ENCODE data around the gene SLF2.
A peak's percentile ranks its signal among the peaks of the same experiment; 100 is the strongest.

SLF2 gene

DNA sequence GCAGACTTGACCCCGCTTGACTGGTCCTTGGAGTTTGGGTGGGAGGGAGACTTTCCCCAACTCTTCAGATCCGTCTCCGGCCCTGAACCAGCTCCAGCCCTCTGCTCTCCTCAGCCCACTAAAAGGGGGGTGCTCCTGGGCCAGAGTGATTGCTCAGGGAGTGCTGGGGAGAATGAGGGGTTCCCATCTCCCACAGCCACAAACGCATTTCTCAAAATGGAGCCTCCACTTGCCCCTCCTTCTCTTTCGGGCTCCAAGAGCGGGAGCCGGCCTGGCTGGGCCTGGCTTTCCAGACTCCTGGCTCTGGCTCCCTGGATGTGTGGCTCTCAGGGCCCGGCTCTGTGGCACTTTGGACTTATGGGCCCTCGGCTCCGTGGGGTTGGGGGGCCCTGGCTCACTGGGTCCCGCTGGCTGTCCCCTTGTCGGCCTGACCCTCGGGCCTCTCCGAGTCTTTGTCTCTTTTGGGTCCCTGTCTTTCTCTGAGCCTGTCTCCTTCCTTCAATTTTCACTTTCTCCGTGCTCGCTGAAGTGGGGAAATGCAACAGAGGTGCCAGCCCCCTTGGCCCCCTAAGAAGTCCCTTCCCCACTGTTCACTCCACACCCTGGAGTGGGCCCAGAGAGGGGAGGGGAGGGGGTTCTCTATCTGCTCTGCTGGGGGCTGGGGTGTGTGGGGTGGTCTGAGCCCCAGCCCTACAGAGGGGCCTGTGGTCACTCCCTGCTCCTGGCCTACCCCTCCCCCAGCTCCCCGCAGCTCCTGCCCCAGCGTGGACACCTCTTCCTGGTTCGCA lies 87.6 kb downstream of the SLF2 start:
- DNase-seq (ENCODE audit: low read depth in 2 of 2), result no peak

DNA sequence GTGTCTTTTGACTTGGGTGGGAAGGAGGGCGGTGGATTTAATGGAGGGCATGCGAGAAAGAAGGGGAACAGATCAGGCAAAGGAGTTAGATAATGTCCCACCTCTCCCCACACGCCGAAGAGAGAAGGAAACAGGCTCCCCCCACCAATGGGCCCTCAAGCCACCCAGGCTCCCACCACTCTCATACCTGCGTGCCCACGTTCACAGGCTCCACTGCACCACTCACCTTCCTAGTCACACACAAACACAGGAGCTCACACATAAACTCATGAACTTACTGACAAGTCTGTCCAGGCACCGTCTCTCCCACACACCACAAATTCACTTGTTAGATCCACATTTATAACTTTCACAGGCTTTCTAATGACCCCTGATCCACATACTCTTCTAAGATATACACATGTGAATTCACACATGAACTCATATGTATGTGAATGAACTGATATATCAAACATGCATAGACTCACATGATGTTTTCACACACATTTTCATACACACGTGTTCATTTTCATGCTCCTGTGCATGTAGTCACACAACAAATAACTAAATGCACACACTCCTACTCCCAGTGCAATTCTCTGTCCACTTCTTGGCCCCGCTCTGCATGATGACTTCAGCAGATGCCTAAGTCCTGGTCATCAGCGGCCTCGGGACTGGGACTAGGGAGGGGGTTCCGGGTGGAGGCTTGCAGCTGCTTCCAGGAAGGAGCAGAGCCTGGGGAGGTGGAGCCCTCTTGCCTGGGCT lies 88.3 kb downstream of the SLF2 start:
- DNase-seq (ENCODE audit: low read depth in 2 of 2), result no peak

DNA sequence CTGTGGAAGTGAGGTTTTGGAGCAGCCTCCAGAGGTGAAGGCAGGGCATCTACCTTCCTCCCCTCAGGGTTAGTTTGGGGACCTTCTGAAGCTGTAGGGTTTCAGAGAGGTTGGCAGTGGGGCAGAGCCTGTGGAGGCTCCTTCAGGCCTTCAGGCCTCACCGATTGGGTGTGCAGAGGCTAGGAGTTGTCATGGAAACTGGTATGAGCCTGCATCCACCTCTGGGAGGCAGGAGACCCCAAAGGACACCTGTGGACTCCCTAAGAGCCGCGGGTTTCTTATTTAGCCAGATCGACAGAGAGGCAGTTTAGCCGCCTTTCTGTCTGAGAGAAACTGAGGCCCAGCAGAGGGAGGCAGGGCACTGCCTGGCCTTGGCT lies 88.9 kb downstream of the SLF2 start:
- no peak for DNase-seq (ENCODE audit: low read depth in 2 of 2)

DNA sequence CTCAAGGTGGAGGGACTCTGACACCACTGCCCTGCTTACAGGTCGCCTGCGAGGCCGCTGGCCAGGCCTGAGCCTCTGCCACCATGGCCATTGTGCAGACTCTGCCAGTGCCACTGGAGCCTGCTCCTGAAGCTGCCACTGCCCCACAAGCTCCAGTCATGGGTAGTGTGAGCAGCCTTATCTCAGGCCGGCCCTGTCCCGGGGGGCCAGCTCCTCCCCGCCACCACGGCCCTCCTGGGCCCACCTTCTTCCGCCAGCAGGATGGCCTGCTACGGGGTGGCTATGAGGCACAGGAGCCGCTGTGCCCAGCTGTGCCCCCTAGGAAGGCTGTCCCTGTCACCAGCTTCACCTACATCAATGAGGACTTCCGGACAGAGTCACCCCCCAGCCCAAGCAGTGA lies 89.7 kb downstream of the SLF2 start:
- DNase-seq (ENCODE audit: low read depth in 2 of 2), result no peak

DNA sequence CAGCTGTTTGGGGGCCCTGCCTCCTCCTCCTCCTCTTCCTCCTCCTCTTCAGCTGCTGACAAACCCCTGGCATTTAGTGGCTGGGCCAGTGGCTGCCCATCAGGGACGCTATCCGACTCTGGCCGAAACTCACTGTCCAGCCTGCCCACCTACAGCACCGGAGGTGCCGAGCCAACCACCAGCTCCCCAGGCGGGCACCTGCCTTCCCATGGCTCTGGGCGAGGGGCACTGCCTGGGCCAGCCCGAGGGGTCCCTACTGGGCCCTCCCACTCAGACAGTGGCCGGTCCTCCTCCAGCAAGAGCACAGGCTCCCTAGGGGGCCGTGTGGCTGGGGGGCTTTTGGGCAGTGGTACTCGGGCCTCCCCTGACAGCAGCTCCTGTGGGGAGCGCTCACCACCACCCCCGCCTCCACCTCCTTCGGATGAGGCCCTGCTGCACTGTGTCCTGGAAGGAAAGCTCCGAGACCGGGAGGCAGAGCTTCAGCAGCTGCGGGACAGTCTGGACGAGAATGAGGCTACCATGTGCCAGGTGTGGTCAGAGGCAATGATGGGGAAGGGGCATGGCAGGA lies 91.0 kb downstream of the SLF2 start:
- DNase-seq (ENCODE audit: low read depth in 2 of 2), result no peak

DNA sequence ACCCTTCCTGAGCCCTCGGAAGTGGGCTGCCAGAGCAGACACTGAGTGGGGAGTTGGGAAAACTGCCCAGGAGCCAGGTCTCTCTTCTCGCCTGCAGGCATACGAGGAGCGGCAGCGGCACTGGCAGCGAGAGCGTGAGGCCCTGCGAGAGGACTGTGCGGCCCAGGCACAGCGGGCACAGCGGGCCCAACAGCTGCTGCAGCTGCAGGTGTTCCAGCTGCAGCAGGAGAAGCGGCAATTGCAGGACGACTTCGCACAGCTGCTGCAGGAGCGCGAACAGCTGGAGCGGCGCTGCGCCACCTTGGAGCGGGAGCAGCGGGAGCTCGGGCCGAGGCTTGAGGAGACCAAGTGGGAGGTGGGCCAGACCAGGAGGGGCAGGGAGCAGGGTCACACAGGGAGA lies 92.6 kb downstream of the SLF2 start:
- DNase-seq (ENCODE audit: low read depth in 2 of 2), result no peak

DNA sequence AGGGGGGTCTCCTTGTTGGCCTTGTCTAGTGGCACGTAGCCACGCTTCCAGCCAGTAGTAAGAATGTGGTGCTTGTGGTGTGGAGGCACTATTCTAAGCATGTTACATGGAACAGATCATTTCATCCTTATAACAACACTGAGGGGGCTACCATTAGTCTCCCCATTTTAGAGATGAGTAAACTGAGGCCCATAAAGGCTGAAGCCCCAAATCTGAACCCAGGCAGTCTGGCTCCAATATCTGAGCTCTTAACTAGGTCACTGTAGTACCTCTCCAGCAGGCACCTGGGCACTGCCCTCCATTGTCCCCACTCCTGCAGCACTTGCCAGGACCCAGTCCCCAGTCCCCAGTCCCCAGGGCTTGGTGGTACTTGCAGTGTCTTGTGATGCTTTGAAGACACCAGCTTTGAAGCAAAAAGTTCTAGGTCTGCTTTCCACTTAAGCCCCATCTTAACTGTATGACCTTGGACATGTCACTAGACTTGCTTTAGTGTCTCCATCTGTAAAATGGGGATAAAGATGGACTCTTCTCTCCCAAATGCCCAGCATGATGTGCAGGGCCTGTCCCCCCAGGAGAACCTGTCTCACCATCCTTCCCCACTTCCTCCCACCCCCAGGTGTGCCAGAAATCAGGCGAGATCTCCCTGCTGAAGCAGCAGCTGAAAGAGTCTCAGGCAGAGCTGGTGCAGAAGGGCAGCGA lies 93.3 kb downstream of the SLF2 start:
- no peak for DNase-seq (ENCODE audit: low read depth in 2 of 2)

DNA sequence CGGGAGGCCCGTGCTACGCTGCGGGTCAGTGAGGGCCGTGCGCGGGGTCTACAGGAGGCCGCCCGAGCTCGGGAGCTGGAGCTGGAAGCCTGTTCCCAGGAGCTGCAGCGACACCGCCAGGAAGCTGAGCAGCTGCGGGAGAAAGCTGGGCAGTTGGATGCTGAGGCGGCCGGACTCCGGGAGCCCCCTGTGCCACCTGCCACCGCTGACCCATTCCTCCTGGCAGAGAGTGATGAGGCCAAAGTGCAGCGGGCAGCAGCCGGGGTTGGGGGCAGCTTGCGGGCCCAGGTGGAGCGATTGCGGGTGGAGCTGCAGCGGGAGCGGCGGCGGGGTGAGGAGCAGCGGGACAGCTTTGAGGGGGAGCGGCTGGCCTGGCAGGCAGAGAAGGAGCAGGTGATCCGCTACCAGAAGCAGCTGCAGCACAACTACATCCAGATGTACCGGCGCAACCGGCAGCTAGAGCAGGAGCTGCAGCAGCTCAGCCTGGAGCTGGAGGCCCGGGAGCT lies 93.9 kb downstream of the SLF2 start:
- DNase-seq (ENCODE audit: low read depth in 2 of 2), result no peak

DNA sequence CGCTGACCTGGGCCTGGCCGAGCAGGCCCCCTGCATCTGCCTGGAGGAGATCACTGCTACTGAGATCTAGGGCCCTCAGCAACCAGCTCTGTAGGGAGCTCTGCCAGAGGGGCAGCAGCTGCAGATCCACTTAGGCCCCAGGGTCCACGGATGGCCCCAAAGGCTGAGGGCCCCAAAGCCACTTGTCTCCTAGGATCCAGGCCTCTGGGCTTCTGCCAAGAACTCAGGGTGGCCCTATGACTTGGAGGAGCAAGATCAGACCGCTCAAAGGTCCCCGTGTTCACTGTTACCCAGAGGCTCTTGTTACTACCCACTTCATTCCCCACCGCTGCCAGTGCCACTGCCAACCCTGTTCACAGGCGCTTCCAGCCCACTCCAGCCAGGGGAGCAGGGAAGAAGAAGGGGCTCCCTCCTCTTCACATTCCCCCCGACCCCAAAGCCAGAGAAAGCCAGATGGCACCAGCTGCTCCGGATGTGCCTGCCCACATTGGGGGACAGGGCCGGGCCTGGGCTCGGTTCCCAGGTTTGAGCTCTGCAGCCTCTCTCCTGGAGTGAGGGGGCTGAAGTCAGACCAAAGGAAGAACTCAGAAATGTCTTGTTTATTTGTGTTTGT lies 94.4 kb downstream of the SLF2 start:
- DNase-seq (ENCODE audit: low read depth in 2 of 2), result no peak

DNA sequence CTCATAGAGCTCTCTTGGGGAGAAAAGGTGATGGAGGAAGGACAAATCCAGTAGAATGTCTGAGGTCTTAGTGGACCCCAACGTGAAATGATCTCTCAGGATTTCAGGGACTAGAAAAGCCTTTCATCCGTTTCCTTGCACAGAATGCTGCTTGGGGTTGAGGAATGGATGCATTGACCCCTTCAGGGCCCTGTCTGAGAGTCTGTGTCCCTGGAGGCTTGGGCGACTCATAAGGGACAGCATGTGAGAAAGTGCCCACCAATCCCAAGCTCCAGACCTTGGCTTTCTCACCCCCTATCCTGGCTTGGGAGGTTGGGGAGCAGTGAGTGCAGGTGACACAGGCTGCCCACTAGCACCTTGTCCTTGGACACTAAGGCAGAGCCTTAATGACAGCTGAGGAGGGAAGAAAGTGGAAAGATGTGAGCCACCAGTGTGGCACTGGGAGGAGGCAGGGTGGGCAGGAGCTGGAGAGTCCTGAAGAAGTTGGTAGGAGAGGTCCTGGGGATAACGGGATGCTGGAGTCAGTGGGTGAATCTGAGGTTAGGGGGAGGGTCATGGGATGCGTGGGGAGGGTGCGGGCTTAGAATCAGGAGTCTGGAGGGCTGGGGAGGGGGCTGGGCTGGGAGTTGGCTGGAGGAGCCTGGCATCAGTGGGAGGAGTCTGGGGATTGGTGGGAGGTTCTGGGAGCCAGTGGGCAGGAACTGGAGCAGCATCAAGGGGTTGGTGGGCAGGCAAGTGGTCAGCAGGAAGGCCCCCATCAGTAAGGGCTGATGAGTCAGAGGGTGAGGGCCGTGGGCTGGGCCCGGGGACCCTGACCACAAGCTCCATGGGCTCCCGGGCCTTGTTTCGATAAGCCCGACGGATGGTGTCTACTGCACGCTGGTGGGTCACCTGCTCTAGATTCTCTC lies 95.4 kb downstream of the SLF2 start:
- DNase-seq (ENCODE audit: low read depth in 2 of 2), result no peak

DNA sequence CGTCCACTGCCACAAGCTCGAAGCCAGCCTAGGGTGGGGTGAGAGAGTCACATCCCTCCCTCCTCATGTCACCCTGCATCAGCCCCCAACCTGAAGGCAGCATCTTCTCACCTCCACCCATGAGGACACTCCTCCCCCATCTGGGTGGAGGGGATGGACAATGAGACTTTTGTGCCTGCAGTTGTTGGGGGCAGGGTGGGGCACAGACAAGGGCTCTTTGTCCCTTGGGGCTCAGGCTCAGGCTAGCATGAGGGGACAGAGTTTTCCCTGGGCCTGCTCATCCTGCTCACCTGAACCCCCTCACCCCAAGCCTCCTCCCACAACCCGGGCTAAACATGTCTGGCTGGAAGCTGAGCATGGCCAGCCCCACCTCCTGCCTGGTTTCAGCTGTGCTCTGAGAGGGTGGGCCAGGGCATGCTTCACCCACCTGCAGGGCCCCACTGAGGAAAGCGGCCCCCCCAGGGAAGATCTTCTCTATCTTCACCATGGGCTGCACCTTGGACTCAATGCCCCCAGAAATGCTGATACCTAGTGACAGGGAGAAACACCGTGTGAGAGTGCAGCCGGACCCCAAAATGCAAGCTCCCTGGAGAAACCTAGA lies 96.2 kb downstream of the SLF2 start:
- no peak for DNase-seq (ENCODE audit: low read depth in 2 of 2)

DNA sequence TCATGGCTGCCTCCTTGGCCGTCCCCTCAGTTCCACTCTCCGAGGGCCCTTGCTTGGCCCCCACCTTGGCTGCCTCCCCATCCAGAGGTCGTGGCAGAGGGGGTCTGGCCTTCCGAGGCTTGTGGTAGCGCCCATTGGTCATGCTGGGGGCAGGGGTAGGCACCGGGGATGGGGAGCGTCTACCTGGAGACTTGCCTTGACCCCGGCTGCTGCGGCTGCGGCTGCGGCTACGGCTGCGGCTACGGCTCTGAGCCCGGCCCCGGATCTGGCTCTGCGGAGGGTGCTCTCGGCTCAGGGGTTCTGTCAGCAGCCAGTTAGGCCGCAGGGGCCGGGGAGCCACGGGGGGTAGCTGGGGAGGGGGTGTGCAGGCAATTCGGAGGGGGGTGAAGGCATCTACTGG lies 97.6 kb downstream of the SLF2 start:
- no peak for DNase-seq (ENCODE audit: low read depth in 2 of 2)

DNA sequence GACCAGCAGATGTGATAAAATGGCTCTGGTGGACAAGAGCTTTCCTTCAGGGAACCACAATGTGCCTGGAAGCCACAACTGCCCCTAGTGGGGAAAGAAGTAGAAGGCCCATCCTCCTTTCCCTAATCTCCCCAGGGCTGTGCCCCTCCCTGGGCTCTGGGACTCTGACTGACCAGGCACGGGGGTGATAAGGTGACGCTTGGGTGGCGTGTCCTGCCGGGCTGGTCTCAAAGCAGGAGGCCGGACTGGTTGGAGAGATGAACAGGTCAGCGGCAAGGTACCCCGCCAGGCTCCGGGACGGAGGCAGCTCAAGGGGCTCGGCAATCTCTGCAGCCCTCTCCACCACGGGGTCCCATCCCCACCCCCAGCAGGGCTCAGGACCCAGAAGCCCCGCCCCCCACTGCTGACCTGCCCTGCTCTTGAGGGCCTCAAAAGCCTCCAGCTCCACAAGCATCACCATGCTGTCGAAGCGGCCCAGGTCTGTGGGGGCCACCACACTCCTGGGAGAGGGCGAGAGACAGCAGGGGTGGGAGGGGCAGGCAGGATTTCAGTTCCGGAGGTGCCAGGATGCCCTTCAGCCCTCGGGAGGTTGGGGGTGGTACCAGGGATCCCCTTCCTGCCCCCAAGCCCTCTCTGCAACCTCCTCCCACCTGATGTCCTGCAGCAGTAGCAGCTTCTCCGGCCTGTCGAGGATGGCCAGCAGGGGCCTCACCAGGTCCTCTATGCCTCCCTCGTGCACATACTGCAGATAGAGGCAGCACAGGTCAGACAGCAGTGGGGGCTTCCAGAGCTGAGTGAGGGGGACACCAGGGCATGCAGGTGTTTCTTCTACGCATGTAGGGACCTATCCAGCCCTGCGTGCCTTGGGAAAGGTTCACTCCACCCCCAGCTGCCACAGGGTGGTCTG lies 99.0 kb downstream of the SLF2 start:
- DNase-seq (ENCODE audit: low read depth in 2 of 2), result no peak

DNA sequence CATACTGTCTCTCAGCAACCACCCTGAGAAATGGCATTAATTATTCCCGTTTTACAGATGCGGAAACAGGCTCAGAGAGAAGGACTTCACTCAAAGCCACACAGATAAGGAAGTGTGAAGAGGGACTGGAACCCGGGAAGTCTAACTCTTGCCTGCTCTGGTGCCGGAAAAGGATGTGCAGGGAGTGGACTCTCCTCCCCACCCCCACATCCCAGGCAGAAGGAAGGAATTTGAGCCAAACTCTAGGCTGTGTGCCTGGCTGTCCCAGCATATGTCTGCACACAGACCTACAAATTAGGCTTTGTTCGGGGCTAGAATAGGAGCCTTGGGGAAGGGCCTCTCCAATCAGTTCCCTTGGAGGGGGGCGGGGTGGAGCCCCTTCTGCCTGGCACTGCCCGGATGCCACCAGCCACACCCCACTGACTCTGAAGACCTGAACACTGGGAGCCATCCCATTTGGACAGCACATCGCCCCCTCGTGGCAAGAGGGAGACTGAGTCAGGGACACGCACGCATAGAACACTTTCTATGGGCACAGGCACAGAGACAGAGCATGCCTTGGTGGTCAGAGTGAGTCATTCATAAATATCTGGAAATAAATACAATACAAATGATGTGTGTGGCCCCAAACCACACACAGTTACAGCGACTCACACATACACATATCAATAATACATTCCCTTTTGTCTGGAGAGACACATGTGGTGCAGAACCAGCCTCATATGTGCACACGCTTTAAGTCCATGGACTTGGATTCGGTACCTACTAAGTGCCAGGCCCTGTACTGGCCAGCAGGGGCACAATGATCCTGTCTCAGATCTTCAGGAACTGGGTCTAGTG lies 100.0 kb downstream of the SLF2 start:
- peak; percentile 62 to 64 for DNase-seq (ENCODE audit: low read depth in 2 of 2)

DNA sequence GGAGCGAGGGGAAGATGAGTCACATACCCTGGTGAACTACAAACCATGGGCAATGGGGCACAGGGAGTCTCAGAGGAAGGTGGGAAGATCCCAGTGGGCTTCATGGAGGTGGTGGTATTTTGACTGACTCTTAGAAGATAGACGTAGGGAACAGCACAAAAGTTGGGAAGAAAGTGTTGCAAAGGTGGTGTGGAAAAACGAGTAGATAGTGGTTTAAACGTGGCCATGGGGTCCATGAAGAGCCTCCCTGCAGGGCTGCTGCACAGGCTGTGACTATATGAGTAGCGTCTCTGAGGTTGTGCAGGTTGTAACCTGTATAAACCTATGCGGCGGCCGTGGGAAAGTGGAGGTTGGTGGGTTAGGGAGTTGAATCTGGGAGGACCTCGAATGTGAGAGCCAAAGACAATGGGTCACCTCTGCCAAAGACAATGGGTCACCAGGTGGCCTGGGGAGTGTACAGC lies 100.6 kb downstream of the SLF2 start:
- no peak for DNase-seq (ENCODE audit: low read depth in 2 of 2)

DNA sequence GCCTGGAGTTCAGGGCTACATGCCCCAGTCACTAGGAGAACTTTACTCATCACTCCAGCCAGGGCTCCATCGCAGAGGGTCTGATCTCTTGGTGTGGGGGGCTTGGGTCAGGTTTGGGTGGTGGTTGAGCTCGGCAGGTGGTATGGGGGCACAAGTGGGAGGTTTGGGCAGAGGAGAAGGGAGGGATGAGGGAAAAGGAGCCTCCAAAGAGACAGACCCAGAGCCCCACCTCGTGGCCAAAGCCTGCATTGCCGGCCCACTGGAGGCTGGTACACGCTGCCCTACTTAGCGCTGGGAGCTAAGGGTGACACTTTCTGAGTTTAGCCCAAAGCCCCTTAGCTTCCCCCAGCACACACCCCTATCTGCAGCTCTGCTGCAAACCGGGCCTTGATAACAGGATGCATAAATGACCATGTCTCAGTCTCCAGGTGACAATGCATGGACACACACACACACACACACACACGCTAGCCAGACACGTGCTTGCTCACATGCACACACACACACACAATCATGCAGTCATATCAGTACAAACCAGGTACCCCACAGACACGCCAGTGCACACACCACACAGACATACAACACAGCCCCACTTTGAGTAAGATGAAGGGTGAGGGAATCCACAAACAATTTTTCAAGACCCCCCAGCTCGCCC lies 101.6 kb downstream of the SLF2 start:
- DNase-seq (ENCODE audit: low read depth in 2 of 2), result peak in 1 of 2 donors; percentile 58
